Colonic mucosa (tissue), 4 donors: Measurements from ENCODE around the gene SFRP4. TPM values are rescaled to one million over a fixed set of nuclear protein-coding genes. Genes with fewer than 3 reads are reported as not detected.

ENCODE experiments used
- DNase-seq: peaks from one replicate; pipeline ENCODE4 v3.0.0-alpha.2; 2020
- H3K27ac ChIP-seq: fragments of 200-600 bp; one replicate; pipeline ENCODE4 v1.8.0; 2021
- H3K27me3 ChIP-seq: fragments of 200-600 bp; one replicate; pipeline ENCODE4 v1.8.0; 2021
- H3K36me3 ChIP-seq: fragments of 200-600 bp; one replicate; pipeline ENCODE4 v1.8.0; 2021
- H3K4me1 ChIP-seq: fragments of 200-600 bp; one replicate; pipeline ENCODE4 v1.8.0; 2021; ENCODE audit warnings: mild to moderate bottlenecking
- H3K4me3 ChIP-seq: fragments of 200-600 bp; one replicate; pipeline ENCODE4 v1.8.0; 2021
- H3K9ac ChIP-seq, 2 donors: one replicate each; pipeline ENCODE4 v1.7.0; 2013; ENCODE audit warnings: control low read depth in 2 of 2, low read depth in 2 of 2, low read length in 2 of 2
- H3K9me3 ChIP-seq: fragments of 200-600 bp; one replicate; pipeline ENCODE4 v1.8.0; 2021
- intact Hi-C: fragments of 100-400 bp; cut with DNase I; formaldehyde crosslinking; loops from one replicate; pipeline ENCODE4 v1.14.1; 2022
- total RNA-seq, 2 donors: library from RNA; stranded (reverse); fragmentation: NEBNext Ultra II Directional in 1 of 2; extraction: Animal tissue kit (Norgen Biotek cat#: 25700) in 1 of 2; gene quantifications; one replicate each; pipeline ENCODE4 v1.2.1, GENCODE V29; 2021
- TF ChIP-seq, protein P1 (sequence below): fragments of 200-600 bp; IDR thresholded peaks from one replicate; pipeline ENCODE4 v1.8.0; 2022; ENCODE audit warnings: antibody characterized with exemption, mild to moderate bottlenecking
- donor health status: healthy.
- donor health status: DM: no; HTN: no; CAD: no.
- donor health status: DM: no; HTN: no; CAD: no.

Gene SFRP4
- total RNA-seq, 2 donors from 2014 or later, result 0.42 TPM; not detected in 1

DNA sequence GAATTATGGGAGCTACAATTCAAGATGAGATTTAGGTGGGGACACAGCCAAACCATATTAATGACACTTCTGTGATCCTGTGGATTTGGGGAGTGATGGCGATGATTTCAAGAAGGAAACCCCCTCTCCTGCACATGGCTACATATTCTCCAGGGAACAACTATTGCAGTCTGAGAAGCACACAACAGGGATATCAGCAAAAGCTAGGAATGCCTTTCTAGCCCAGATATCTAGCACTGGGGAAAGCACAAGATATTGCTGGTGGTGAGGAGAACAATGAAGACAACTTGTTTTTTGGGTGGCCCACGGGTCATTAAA lies 28.1 kb upstream of the SFRP4 start:
- Histone ChIP-seq H3K27ac (no peak overlapping the region), H3K9me3 (no peaks in the 10 kb centered on the region), H3K9ac (no peak overlapping the region), H3K4me1 (no peaks in the 10 kb centered on the region), H3K27me3 (no peaks in the 10 kb centered on the region), H3K4me3 (no peak overlapping the region), H3K36me3 (no peaks in the 10 kb centered on the region)
- TF ChIP-seq, protein P1, sequence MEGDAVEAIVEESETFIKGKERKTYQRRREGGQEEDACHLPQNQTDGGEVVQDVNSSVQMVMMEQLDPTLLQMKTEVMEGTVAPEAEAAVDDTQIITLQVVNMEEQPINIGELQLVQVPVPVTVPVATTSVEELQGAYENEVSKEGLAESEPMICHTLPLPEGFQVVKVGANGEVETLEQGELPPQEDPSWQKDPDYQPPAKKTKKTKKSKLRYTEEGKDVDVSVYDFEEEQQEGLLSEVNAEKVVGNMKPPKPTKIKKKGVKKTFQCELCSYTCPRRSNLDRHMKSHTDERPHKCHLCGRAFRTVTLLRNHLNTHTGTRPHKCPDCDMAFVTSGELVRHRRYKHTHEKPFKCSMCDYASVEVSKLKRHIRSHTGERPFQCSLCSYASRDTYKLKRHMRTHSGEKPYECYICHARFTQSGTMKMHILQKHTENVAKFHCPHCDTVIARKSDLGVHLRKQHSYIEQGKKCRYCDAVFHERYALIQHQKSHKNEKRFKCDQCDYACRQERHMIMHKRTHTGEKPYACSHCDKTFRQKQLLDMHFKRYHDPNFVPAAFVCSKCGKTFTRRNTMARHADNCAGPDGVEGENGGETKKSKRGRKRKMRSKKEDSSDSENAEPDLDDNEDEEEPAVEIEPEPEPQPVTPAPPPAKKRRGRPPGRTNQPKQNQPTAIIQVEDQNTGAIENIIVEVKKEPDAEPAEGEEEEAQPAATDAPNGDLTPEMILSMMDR, result no peak
- intact Hi-C loops, result no loop called here
- DNase-seq, result no peak

DNA sequence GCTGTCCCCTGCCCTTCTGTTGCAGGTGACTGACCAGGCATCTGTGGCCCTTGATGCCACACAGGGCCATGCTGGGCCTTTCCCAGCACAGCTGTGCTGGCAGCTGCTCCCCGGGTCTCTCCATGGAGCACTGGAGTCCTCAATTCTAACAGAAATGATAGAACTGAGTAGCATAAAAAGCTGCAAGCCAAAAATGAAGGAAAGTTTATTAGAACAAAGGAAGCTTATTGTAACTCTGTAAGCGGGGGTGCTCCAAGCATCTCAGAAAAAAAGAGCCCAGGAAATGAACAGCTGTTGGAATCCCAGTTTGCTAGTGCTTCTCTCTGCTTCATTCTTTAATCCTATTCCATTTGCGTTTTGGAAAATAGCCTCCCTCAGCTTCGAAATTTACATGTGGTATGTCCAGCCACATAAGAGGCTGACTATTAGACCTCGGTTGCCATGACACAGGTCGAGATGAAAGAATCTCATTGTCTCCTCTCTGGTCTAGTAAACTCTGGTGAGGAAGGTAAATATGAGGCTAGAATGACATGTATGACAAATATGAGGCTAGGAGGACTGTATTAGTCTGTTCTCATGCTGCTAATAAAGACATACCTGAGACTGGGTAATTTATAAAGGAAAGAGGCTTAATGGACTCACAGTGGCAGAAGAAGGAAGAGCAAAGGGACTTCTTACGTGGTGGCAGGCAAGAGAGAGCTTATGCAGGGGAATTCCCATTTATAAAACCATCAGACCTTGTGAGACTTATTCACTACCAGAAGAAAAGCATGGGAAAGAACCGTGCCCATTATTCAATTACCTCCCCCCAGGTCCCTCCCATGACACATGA lies 27.5 kb upstream of the SFRP4 start:
- no peak overlapping the region for H3K4me3 ChIP-seq
- no peak for DNase-seq
- TF ChIP-seq, protein P1, result no peak
- no peaks in the 10 kb centered on the region for H3K4me1 ChIP-seq
- H3K27ac ChIP-seq, result no peak overlapping the region
- no peaks in the 10 kb centered on the region for H3K9me3 ChIP-seq
- H3K36me3 ChIP-seq, result no peaks in the 10 kb centered on the region
- no peak overlapping the region for H3K9ac ChIP-seq
- no peaks in the 10 kb centered on the region for H3K27me3 ChIP-seq
- intact Hi-C loops, result no loop called here

DNA sequence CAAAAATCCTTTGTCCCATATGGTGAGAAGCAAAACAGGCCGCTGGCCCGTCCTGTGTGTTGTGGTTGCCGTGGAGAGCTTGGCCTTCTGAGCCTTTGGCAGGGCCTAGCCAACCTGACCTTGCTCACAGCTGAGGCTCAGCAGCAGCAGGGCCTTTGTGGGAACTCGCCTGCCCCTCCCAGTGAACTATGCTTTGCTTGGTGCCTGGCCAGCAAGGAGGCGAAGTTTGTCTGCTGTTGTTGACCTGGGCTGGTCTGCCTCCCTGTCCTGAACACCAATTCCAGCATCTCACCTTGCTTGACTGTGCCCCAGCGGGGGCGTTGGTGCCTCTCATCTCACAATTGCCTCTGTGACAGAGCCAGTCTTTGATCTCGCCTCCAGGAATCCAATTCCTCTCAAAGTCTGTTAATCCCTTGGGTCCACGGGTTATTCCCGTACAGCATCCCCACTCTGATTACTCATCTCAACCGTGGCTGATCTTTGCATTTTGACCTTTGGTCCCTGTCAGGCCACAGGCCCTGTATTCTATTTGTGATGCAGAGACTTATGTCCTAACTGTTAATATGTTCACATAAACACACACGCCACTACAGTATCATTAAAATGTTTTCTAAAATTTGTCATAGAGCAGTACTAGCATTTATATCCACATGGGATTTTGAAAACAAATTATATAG lies 26.5 kb upstream of the SFRP4 start:
- H3K27me3 ChIP-seq, result no peaks in the 10 kb centered on the region
- no peak overlapping the region for H3K4me3 ChIP-seq
- H3K27ac ChIP-seq, result peak overlapping the region; percentile 5
- H3K9me3 ChIP-seq, result no peaks in the 10 kb centered on the region
- DNase-seq, result peak; percentile 77
- no peaks in the 10 kb centered on the region for H3K4me1 ChIP-seq
- TF ChIP-seq, protein P1, result no peak
- H3K9ac ChIP-seq, result no peak overlapping the region
- intact Hi-C loops, result no loop called here
- no peaks in the 10 kb centered on the region for H3K36me3 ChIP-seq

DNA sequence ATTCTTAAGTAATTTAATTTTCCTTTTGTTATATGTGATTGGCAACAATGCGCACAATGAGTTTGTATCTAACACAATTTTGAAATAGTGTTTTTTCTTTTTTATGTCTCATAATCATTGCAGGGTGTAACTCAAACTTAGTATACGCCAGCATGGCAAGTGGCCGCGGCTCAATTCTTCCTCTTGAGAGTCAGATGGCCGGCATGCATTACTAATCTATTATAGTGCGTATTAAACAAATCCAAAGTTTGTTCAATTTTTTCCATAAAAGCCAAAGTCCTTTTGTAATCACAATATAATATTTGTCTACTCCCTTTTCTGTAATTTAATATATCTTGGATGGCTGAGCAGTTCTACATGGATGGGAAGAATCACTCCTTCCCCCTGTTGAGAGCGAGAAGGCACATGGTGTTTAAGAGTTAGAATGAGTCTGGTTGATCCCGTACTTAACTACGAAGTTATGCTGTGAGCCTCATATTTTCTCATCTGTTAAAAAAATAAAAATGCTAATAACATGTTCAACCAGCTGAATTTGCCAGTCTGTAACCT lies 16.5 kb upstream of the SFRP4 start:
- H3K4me1 ChIP-seq, result no peaks in the 10 kb centered on the region
- intact Hi-C loops, result no loop called here
- H3K27me3 ChIP-seq, result no peaks in the 10 kb centered on the region
- no peaks in the 10 kb centered on the region for H3K36me3 ChIP-seq
- H3K9ac ChIP-seq, result no peak overlapping the region
- no peaks in the 10 kb centered on the region for H3K9me3 ChIP-seq
- H3K4me3 ChIP-seq, result no peak overlapping the region
- H3K27ac ChIP-seq, result no peak overlapping the region
- TF ChIP-seq, protein P1, result no peak
- DNase-seq, result no peak

DNA sequence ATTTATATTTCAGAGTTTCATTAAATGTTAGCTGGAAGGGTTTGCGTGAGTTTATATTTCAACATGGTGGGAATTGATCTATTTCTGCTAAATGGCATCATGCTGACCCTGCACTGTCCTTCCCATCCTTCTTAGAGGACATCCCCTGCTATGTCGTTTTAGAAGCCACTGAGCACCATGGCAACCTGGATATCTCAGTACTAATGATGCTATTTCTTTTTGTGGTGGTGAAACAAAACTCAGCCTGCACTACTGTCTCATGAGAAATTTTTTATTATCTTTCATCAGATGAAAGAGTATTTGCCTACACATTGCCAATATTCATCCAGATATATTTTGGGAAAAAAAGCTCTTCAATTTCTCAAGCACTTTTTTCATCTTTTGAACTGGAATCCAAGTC lies 15.9 kb upstream of the SFRP4 start:
- Histone ChIP-seq H3K9me3 (no peaks in the 10 kb centered on the region), H3K9ac (no peak overlapping the region), H3K36me3 (no peaks in the 10 kb centered on the region), H3K4me3 (no peak overlapping the region), H3K27ac (no peak overlapping the region), H3K4me1 (no peaks in the 10 kb centered on the region), H3K27me3 (no peaks in the 10 kb centered on the region)
- intact Hi-C loops, result no loop called here
- no peak for DNase-seq
- TF ChIP-seq, protein P1, result no peak
